ENCODE data around the gene DIAPH2.

DNA sequence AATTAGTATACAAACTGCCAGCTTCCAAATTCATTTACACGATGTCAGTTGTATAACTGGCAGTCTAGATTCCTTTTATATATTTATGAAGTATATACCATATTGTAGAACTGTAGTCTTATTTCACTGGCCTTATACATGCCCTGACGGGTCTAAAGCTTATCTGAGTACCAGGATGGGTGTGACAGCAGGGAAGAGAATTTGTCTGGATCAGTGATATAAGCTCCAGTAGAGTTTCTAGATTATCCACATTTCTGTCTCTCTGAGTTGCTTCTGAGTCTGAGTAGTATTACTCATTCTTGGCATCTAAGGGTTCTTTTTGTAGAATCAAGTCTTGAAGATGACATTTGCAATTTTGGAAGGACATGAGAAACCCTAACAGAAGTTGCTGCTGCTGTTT lies 300.4 kb downstream of the DIAPH2 start:
- no peak for TF ChIP-seq CTCF (IDR thresholded peaks at IDR 0.05)
- TF ChIP-seq POLR2AphosphoS5 (IDR thresholded peaks at IDR 0.05) = no peak

Measured in breast epithelium (tissue), 3 donors.